Mesendoderm (in vitro differentiated cells): Measurements from ENCODE around the gene ITGB7.

Experiments
- DNase-seq: peaks from one replicate; pipeline ENCODE4 v3.0.0; 2013
- H2AK5ac ChIP-seq: 2 replicates; pipeline ENCODE4 v1.6.1; 2013; ENCODE audit warnings: low read length, inconsistent platforms
- H2BK120ac ChIP-seq: 2 replicates; pipeline ENCODE4 v1.6.1; 2013; ENCODE audit warnings: low read depth, mild to moderate bottlenecking, low read length, moderate library complexity, mixed read lengths
- H2BK15ac ChIP-seq: replicated peaks from 2 replicates; pipeline ENCODE4 v1.6.1; 2013; ENCODE audit warnings: low read depth, mild to moderate bottlenecking, moderate library complexity
- H2BK5ac ChIP-seq: 2 replicates; pipeline ENCODE4 v1.6.1; 2013; ENCODE audit warnings: low read length, inconsistent platforms
- H3K18ac ChIP-seq: 2 replicates; pipeline ENCODE4 v1.6.1; 2013; ENCODE audit warnings: mild to moderate bottlenecking, low read length, mixed read lengths
- H3K23ac ChIP-seq: one replicate; pipeline ENCODE4 v1.6.1; 2013; ENCODE audit warnings: low read length
- H3K27ac ChIP-seq: 2 replicates; pipeline ENCODE4 v1.5.1; 2013; ENCODE audit warnings: low read depth, mild to moderate bottlenecking, inconsistent platforms, low read length, moderate library complexity
- H3K27me3 ChIP-seq: 2 replicates; pipeline ENCODE4 v1.6.1; 2013; ENCODE audit warnings: low read length, control low read depth, mild to moderate bottlenecking, inconsistent platforms; ENCODE audit not compliant: insufficient read depth, poor library complexity
- H3K36me3 ChIP-seq: 2 replicates; pipeline ENCODE4 v1.6.1; 2013; ENCODE audit warnings: low read length, inconsistent platforms; ENCODE audit not compliant: control insufficient read depth, insufficient read depth
- H3K4ac ChIP-seq: one replicate; pipeline ENCODE4 v1.6.1; 2013; ENCODE audit warnings: low read depth, mild to moderate bottlenecking, low read length, moderate library complexity
- H3K4me1 ChIP-seq: 2 replicates; pipeline ENCODE4 v1.6.1; 2013; ENCODE audit warnings: low read depth, low read length, inconsistent platforms; ENCODE audit not compliant: control insufficient read depth
- H3K4me2 ChIP-seq: 2 replicates; pipeline ENCODE4 v1.6.1; 2013; ENCODE audit warnings: low read length
- H3K4me3 ChIP-seq: 2 replicates; pipeline ENCODE4 v1.5.1; 2013; ENCODE audit warnings: mild to moderate bottlenecking, low read length
- H3K56ac ChIP-seq: one replicate; pipeline ENCODE4 v1.6.1; 2013; ENCODE audit warnings: low read length
- H3K79me1 ChIP-seq: 2 replicates; pipeline ENCODE4 v1.6.1; 2013; ENCODE audit warnings: low read length, inconsistent platforms
- H3K79me2 ChIP-seq: 2 replicates; pipeline ENCODE4 v1.6.1; 2013; ENCODE audit warnings: mild to moderate bottlenecking, low read length; ENCODE audit not compliant: control insufficient read depth, insufficient read depth
- H3K9ac ChIP-seq: 2 replicates; pipeline ENCODE4 v1.6.1; 2013; ENCODE audit warnings: low read length, inconsistent platforms
- H4K5ac ChIP-seq: one replicate; pipeline ENCODE4 v1.6.1; 2013; ENCODE audit warnings: low read length
- H4K8ac ChIP-seq: one replicate; pipeline ENCODE4 v1.6.1; 2013; ENCODE audit warnings: low read depth, mild to moderate bottlenecking, control low read depth, low read length, moderate library complexity
- WGBS: extraction: QIAGEN DNeasy Blood & Tissue Kit; methylation state at CpG from one replicate; pipeline ENCODE4 v1.1.7; 2013; ENCODE audit warnings: low lambda C conversion rate, missing lambda C conversion rate; ENCODE audit not compliant: insufficient coverage; ENCODE audit errors: extremely low coverage; 5-methylcytosine and 5-hydroxymethylcytosine counted together

Gene ITGB7

DNA sequence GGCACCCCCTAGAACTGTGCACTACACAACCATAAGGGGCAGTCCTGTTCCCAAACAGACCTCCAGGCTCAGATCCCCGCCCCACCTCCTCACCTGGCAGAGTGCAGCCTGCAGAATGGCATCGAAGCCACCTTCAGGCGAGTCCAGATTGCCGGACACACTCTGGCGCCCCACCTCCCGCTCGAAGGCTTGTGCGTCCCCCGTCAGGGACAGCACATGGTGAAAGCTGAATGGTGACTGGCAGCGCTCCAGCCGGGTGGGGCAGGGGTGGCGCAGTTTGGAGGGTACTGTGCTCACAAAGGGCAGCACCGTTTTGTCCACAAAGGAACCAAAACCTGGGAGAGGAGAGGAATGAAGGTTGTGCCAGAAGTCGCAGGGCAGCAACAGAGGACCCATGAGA, 10.6 kb downstream of the ITGB7 start:
- WGBS, result no CpG with 5 or more reads among the region's 14 CpGs
- H3K23ac ChIP-seq, result no peak overlapping the region
- no peak overlapping the region for H2BK15ac ChIP-seq
- H3K4me3 ChIP-seq, result no peak overlapping the region
- H3K4me2 ChIP-seq, result no peak overlapping the region
- no peak overlapping the region for H2BK120ac ChIP-seq
- H3K18ac ChIP-seq, result no peak overlapping the region
- no peaks in the 10 kb centered on the region for H3K27me3 ChIP-seq
- H4K5ac ChIP-seq, result no peak overlapping the region
- no peak overlapping the region for H3K27ac ChIP-seq
- H3K56ac ChIP-seq, result peak overlapping the region; percentile 15
- H3K36me3 ChIP-seq, result no peaks in the 10 kb centered on the region
- no peak overlapping the region for H4K8ac ChIP-seq
- H2AK5ac ChIP-seq, result no peak overlapping the region
- H3K79me2 ChIP-seq, result no peaks in the 10 kb centered on the region
- no peak overlapping the region for H2BK5ac ChIP-seq
- no peaks in the 10 kb centered on the region for H3K79me1 ChIP-seq
- DNase-seq, result no peak
- no peak overlapping the region for H3K4ac ChIP-seq
- no peak overlapping the region for H3K9ac ChIP-seq
- H3K4me1 ChIP-seq, result no peaks in the 10 kb centered on the region

DNA sequence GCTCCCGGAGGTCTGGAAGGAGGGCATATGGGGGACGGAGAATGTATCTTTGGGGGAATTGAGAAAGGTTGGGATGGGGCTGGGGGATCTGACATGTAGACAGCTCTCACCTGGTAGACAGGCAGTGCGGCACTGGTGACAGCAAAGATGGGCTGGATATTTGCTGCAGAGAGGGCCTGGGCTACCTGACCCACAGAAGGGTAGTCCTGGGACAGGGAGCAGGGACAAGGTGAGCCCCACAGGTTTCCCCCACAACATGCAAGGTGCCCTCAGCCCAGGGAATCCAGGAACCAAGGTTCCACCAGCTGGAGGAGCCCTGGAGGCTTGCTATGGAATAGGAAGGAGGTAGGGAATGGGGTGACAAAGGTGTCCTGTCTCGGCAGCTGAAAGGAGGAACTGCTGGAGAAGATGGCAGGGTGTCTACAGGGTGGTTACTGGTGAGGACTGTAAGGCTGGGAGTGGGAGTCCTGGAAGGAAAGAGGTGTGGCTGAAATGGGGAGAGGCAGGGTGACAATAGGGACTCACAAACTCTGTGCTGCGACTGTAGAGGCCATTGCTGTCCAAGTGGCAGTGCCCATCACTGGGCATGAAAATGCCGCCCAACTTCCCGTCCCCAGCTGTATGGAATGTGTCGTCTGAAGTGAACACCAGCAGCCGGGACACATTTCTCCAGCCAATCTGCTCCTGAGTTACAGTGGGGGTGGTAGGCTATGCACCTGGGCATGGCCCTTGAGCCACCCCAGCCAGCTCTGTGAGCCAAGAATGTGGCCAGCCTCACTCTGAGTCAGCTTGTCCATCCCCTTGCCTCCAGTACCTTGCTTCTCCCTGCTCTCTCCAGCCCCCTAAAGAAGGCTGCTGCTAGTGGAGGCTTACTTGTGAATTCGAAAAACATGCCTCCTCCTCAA, 11.3 kb downstream of the ITGB7 start:
- no peak overlapping the region for H4K5ac ChIP-seq
- H3K4me2 ChIP-seq, result no peak overlapping the region
- H2BK120ac ChIP-seq, result no peak overlapping the region
- DNase-seq, result no peak
- H3K23ac ChIP-seq, result no peak overlapping the region
- no peak overlapping the region for H4K8ac ChIP-seq
- no peak overlapping the region for H2BK5ac ChIP-seq
- H3K79me2 ChIP-seq, result no peaks in the 10 kb centered on the region
- no peak overlapping the region for H3K18ac ChIP-seq
- no peak overlapping the region for H3K4me3 ChIP-seq
- no peak overlapping the region for H2BK15ac ChIP-seq
- H2AK5ac ChIP-seq, result no peak overlapping the region
- no peak overlapping the region for H3K27ac ChIP-seq
- no peaks in the 10 kb centered on the region for H3K36me3 ChIP-seq
- H3K4me1 ChIP-seq, result no peaks in the 10 kb centered on the region
- no peak overlapping the region for H3K56ac ChIP-seq
- no CpG with 5 or more reads among the region's 10 CpGs for WGBS
- H3K4ac ChIP-seq, result no peak overlapping the region
- H3K9ac ChIP-seq, result no peak overlapping the region
- no peaks in the 10 kb centered on the region for H3K27me3 ChIP-seq
- H3K79me1 ChIP-seq, result no peaks in the 10 kb centered on the region

DNA sequence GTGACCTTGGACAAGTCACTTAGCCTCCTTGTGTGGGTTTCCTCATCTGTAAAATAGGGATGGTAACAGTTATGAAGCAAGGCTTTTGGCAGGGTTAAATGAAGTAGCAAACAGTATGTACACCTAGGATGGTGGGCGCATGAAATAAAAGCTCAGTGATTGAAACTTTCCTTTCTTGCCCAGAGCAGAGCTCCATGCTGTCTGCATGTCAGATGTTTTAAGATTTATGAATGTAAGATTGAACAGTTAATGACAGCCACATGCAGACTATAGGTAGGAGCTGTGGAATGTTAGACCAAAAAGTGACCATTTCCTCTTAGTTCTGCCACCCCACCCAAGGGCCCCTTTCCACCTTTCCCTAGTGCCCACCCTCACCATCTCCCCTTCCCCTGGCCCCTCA, 12.1 kb downstream of the ITGB7 start:
- WGBS, result no CpG with 5 or more reads among the region's 1 CpG
- H3K27me3 ChIP-seq, result no peaks in the 10 kb centered on the region
- no peak overlapping the region for H3K4me2 ChIP-seq
- H3K36me3 ChIP-seq, result no peaks in the 10 kb centered on the region
- H3K27ac ChIP-seq, result no peak overlapping the region
- no peaks in the 10 kb centered on the region for H3K4me1 ChIP-seq
- H3K23ac ChIP-seq, result no peak overlapping the region
- no peak overlapping the region for H2AK5ac ChIP-seq
- H3K4ac ChIP-seq, result no peak overlapping the region
- H3K4me3 ChIP-seq, result no peak overlapping the region
- no peak overlapping the region for H4K8ac ChIP-seq
- no peaks in the 10 kb centered on the region for H3K79me2 ChIP-seq
- DNase-seq, result no peak
- H3K56ac ChIP-seq, result no peak overlapping the region
- H4K5ac ChIP-seq, result no peak overlapping the region
- H3K18ac ChIP-seq, result no peak overlapping the region
- no peak overlapping the region for H3K9ac ChIP-seq
- H2BK15ac ChIP-seq, result no peak overlapping the region
- no peak overlapping the region for H2BK5ac ChIP-seq
- H2BK120ac ChIP-seq, result no peak overlapping the region
- no peaks in the 10 kb centered on the region for H3K79me1 ChIP-seq

- H2BK120ac ChIP-seq, result no peak overlapping the region
- no peak overlapping the region for H4K8ac ChIP-seq
- H3K4ac ChIP-seq, result no peak overlapping the region
- H4K5ac ChIP-seq, result no peak overlapping the region
- H3K4me3 ChIP-seq, result no peak overlapping the region
- H3K18ac ChIP-seq, result no peak overlapping the region
- H3K36me3 ChIP-seq, result no peaks in the 10 kb centered on the region
- H3K9ac ChIP-seq, result no peak overlapping the region
- H3K4me1 ChIP-seq, result no peaks in the 10 kb centered on the region
- no peaks in the 10 kb centered on the region for H3K27me3 ChIP-seq
- no peak overlapping the region for H3K23ac ChIP-seq
- H2AK5ac ChIP-seq, result no peak overlapping the region
- no peak overlapping the region for H3K56ac ChIP-seq
- no peaks in the 10 kb centered on the region for H3K79me1 ChIP-seq
- H2BK15ac ChIP-seq, result no peak overlapping the region
- no CpG with 5 or more reads among the region's 11 CpGs for WGBS
- no peak overlapping the region for H3K27ac ChIP-seq
- no peak for DNase-seq
- no peaks in the 10 kb centered on the region for H3K79me2 ChIP-seq
- no peak overlapping the region for H3K4me2 ChIP-seq
- H2BK5ac ChIP-seq, result no peak overlapping the region
These were observed 12.9 kb downstream of the ITGB7 start for GRCh38 chr12:53193985-53194716.

DNA sequence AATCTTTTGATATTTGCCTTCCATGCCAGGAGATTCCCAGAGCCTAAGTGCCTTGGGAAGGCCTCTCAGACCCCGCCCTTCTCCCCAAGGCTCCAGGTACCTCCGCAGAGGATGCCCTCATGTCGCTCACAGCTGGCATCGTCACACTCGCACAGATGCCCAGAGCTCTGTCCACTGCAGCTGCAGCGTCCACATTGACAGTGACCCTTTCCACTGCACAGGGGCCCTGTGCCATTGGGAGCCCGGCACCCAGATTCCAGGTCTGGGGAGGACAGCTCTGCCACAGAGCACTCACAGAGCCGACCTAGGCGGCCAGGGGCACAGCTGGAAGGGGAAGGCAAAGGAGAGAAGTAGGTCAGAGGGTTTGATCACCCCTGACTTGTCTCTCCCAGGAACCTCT, 14.0 kb downstream of the ITGB7 start:
- no peak overlapping the region for H3K27ac ChIP-seq

More for the DNA sequence above, 14.0 kb downstream of the ITGB7 start:
- Histone ChIP-seq H2BK15ac (no peak overlapping the region), H3K79me1 (no peaks in the 10 kb centered on the region), H2BK5ac (no peak overlapping the region), H3K4me3 (no peak overlapping the region), H3K56ac (no peak overlapping the region), H3K9ac (no peak overlapping the region), H4K8ac (no peak overlapping the region), H3K23ac (no peak overlapping the region), H3K79me2 (no peaks in the 10 kb centered on the region), H3K4me1 (no peaks in the 10 kb centered on the region), H2AK5ac (no peak overlapping the region), H3K27me3 (no peaks in the 10 kb centered on the region), H2BK120ac (no peak overlapping the region), H3K18ac (no peak overlapping the region), H4K5ac (no peak overlapping the region), H3K36me3 (no peaks in the 10 kb centered on the region), H3K4me2 (no peak overlapping the region), H3K4ac (no peak overlapping the region)
- whole genome bisulfite sequencing, result no CpG with 5 or more reads among the region's 9 CpGs
- DNase-seq, result no peak
